ENCODE measurements around the gene ENTHD1.

The ENTHD1 gene

DNA sequence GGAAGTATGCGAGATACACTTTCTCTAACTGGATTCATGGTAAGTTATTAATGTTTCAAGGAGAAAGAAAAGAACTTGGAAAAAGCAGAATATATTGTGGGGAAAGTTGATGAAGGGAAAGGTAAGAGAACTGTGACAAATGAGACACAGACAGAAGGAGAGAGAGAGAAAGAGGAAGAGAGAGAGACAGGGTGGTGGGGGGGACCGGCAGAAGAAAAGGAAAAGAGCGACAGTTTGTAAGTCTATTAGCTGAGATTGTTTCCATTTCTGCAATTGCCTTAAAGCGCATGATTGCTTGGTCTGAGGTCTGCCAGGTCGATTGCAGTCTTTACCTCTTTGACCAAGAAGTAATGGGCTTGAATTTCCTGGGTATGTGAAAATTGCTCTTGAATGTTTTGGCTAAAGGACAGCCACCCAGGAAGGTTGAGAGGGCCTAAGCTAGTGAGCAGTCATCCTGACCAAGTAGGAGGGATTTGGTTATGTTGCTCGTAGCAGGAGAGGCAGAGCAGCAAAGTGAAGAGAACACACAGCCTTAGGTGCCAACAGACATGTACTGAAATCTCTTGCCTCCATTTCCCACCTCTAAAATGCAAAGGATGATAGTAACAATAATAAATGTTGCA is 43.1 kb upstream of the ENTHD1 start:
- peaks cover 5% of the 10 kb centered on the region; the same call in 1 of the 2 replicates for H3K4me1 ChIP-seq (ENCODE audit: low read length)
- H3K9ac ChIP-seq (ENCODE audit: low read length) = no peak overlapping the region
- no peaks in the 10 kb centered on the region for H3K36me3 ChIP-seq (replicated peaks; ENCODE audit: low read depth, low read length)
- H3K9me3 ChIP-seq (ENCODE audit: insufficient read depth, low read length) = no peaks in the 10 kb centered on the region
- H3K4me2 ChIP-seq (ENCODE audit: low read length) = no peak overlapping the region
- H3K27ac ChIP-seq (ENCODE audit: low read length) = no peak overlapping the region
- H3K27me3 ChIP-seq (ENCODE audit: low read depth, low read length) = peaks cover 68% of the 10 kb centered on the region
- H3K4me3 ChIP-seq (ENCODE audit: low read length) = no peak overlapping the region
- H2AFZ ChIP-seq (ENCODE audit: low read depth, low read length) = no peak overlapping the region
- TF ChIP-seq EZH2phosphoT487 (IDR thresholded peaks at IDR 0.05; ENCODE audit: low read depth) = no peak
- TF ChIP-seq, protein P1, sequence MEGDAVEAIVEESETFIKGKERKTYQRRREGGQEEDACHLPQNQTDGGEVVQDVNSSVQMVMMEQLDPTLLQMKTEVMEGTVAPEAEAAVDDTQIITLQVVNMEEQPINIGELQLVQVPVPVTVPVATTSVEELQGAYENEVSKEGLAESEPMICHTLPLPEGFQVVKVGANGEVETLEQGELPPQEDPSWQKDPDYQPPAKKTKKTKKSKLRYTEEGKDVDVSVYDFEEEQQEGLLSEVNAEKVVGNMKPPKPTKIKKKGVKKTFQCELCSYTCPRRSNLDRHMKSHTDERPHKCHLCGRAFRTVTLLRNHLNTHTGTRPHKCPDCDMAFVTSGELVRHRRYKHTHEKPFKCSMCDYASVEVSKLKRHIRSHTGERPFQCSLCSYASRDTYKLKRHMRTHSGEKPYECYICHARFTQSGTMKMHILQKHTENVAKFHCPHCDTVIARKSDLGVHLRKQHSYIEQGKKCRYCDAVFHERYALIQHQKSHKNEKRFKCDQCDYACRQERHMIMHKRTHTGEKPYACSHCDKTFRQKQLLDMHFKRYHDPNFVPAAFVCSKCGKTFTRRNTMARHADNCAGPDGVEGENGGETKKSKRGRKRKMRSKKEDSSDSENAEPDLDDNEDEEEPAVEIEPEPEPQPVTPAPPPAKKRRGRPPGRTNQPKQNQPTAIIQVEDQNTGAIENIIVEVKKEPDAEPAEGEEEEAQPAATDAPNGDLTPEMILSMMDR (IDR thresholded peaks at IDR 0.05; ENCODE audit: low read depth, low read length) = no peak
- no peaks in the 10 kb centered on the region for H3K79me2 ChIP-seq (ENCODE audit: low read length)
- H4K20me1 ChIP-seq (ENCODE audit: insufficient read depth, low read length) = 0 out of 2 replicates have a peak, but pooled peaks cover 3% of the 10 kb centered on the region

DNA sequence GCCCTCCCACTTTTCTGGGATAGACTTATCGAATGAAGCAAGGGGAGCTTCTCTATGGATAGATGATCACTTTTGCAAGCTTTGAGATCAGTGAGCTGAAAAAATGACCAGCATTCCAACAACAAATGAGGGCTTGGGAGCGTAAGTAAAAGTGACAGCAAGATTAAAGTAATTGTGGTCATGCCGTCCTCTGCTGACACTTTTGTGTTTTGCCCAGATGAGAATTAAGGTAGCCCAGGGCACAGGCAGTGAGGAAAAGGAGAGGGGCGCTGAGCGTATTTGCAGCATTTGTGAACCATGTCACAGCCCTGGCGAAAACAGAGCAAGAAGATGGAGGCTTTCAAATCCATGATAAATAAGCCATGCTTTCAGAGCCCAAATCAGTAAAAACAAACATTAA is 42.1 kb upstream of the ENTHD1 start:
- H4K20me1 ChIP-seq (ENCODE audit: insufficient read depth, low read length) = 0 out of 2 replicates have a peak, but pooled peaks cover 3% of the 10 kb centered on the region
- no peak for TF ChIP-seq EZH2phosphoT487 (IDR thresholded peaks at IDR 0.05; ENCODE audit: low read depth)
- TF ChIP-seq, protein P1 (IDR thresholded peaks at IDR 0.05; ENCODE audit: low read depth, low read length) = no peak
- no peaks in the 10 kb centered on the region for H3K36me3 ChIP-seq (replicated peaks; ENCODE audit: low read depth, low read length)
- H3K27me3 ChIP-seq (ENCODE audit: low read depth, low read length) = peaks cover 76% of the 10 kb centered on the region
- no peak overlapping the region for H2AFZ ChIP-seq (ENCODE audit: low read depth, low read length)
- no peaks in the 10 kb centered on the region for H3K9me3 ChIP-seq (ENCODE audit: insufficient read depth, low read length)
- H3K4me1 ChIP-seq (ENCODE audit: low read length) = peaks cover 5% of the 10 kb centered on the region; the same call in 1 of the 2 replicates
- H3K79me2 ChIP-seq (ENCODE audit: low read length) = no peaks in the 10 kb centered on the region
- no peak overlapping the region for H3K4me3 ChIP-seq (ENCODE audit: low read length)
- no peak overlapping the region for H3K4me2 ChIP-seq (ENCODE audit: low read length)
- H3K27ac ChIP-seq (ENCODE audit: low read length) = no peak overlapping the region
- no peak overlapping the region for H3K9ac ChIP-seq (ENCODE audit: low read length)

DNA sequence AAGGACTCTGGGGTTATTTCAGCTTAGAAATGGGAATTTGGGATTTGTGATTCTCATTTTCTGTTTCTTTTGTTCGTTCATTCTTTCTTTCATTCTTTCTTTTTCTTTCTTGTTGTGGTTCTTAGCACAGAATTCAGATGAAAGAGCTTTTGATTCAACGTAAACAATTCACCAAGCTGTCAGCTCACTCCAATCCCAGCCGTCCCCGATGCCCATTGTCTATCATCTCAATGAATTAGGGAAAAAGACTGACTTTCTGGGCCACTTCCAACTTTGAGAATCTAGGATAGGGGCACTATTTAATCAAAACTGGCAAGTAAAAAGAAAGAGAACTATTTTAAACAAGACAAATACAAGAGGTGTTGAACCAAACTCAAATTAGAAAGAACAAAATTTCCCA is 41.6 kb upstream of the ENTHD1 start:
- no peak overlapping the region for H3K27ac ChIP-seq (ENCODE audit: low read length)
- H2AFZ ChIP-seq (ENCODE audit: low read depth, low read length) = no peak overlapping the region
- no peaks in the 10 kb centered on the region for H3K36me3 ChIP-seq (replicated peaks; ENCODE audit: low read depth, low read length)
- H3K4me3 ChIP-seq (ENCODE audit: low read length) = no peak overlapping the region
- no peak overlapping the region for H3K9ac ChIP-seq (ENCODE audit: low read length)
- no peaks in the 10 kb centered on the region for H3K9me3 ChIP-seq (ENCODE audit: insufficient read depth, low read length)
- peaks cover 81% of the 10 kb centered on the region for H3K27me3 ChIP-seq (ENCODE audit: low read depth, low read length)
- H3K79me2 ChIP-seq (ENCODE audit: low read length) = no peaks in the 10 kb centered on the region
- H3K4me2 ChIP-seq (ENCODE audit: low read length) = no peak overlapping the region
- TF ChIP-seq, protein P1 (IDR thresholded peaks at IDR 0.05; ENCODE audit: low read depth, low read length) = no peak
- peaks cover 5% of the 10 kb centered on the region; the same call in 1 of the 2 replicates for H3K4me1 ChIP-seq (ENCODE audit: low read length)
- 0 out of 2 replicates have a peak, but pooled peaks cover 3% of the 10 kb centered on the region for H4K20me1 ChIP-seq (ENCODE audit: insufficient read depth, low read length)

DNA sequence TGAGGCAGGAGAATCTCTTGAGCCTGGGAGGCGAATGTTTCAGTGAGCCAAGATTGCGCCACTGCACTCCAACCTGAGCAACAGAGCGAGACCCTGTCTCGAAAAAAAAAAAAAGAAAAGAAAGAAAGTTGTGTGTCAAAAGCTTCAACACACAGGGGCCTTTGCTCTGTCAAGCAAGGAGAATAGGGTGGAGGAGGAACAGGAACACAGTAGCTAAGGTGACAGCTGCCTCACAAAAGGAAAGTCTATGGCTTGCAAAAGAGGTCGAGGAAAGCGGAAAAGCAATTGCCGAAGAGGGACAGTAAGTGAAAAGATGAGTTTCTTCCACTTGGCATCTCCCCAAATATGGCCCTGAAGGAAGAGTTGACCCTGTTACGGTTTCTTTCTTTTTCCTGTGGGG is 40.2 kb upstream of the ENTHD1 start:
- H4K20me1 ChIP-seq (ENCODE audit: insufficient read depth, low read length) = 0 out of 2 replicates have a peak, but pooled peaks cover 3% of the 10 kb centered on the region
- no peaks in the 10 kb centered on the region for H3K79me2 ChIP-seq (ENCODE audit: low read length)
- no peak overlapping the region for H3K9ac ChIP-seq (ENCODE audit: low read length)
- peaks cover 89% of the 10 kb centered on the region for H3K27me3 ChIP-seq (ENCODE audit: low read depth, low read length)
- H3K4me2 ChIP-seq (ENCODE audit: low read length) = no peak overlapping the region
- no peak overlapping the region for H3K27ac ChIP-seq (ENCODE audit: low read length)
- H3K9me3 ChIP-seq (ENCODE audit: insufficient read depth, low read length) = no peaks in the 10 kb centered on the region
- TF ChIP-seq, protein P1 (IDR thresholded peaks at IDR 0.05; ENCODE audit: low read depth, low read length) = no peak
- no peak for TF ChIP-seq EZH2phosphoT487 (IDR thresholded peaks at IDR 0.05; ENCODE audit: low read depth)
- no peak overlapping the region for H2AFZ ChIP-seq (ENCODE audit: low read depth, low read length)
- H3K36me3 ChIP-seq (replicated peaks; ENCODE audit: low read depth, low read length) = no peaks in the 10 kb centered on the region
- H3K4me1 ChIP-seq (ENCODE audit: low read length) = peaks cover 5% of the 10 kb centered on the region; the same call in 1 of the 2 replicates
- no peak overlapping the region for H3K4me3 ChIP-seq (ENCODE audit: low read length)

All from OCI-LY3 (cell line).